ENCODE results near the gene GOLGA2. TPM values are rescaled to one million over a fixed set of nuclear protein-coding genes. Genes with fewer than 3 reads are reported as not detected.

Gene GOLGA2
- total RNA-seq, 1 experiment from 2014 or later = 51.0 TPM

DNA sequence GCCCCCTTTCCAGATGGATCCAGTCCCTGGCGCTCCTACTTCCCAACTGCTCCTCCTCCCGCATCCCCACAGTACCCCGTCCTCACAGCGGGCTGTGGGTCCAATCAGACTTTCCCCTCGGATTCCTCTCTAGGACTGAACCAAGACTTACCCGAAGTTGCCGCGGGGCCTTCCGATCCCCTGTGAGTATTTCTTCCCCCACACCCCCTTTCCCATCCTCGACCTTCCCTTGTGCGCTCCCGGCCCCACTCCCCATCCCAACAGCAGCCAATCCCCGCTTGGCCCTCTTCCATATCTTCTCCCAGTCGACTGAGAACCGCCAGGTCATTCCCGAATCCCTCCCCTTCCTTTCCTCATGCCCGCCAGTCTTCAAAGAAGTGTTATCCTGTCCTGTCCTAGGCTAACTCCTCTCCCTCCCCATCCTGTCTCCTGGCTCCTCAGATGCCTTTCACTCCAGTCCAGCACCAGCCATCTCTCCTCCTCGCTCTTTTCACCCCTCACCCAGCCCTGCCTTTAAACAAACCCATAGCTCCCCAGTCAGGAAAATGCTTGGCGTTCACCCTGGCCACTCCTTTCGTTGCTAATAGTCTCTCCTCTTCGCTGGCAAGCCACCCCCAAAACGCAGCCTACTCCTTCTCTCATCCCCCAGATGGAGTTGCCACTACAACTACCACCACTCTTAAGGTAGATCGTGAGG is 915 bp upstream of the GOLGA2 start:
- DNase-seq = peak; percentile 63
- Mint-ChIP-seq H3K27ac (peak overlapping the region; percentile 94 to 98 (median 97)), H3K36me3 (ENCODE audit: insufficient read depth in 1 of 3, low read depth in 3 of 3) (peaks cover 3 to 23% (median 12%) of the 10 kb centered on the region in 3 experiments; a peak in 5 of 7 replicates), H3K4me3 (peak overlapping the region; percentile 88 to 97), H3K4me1 (peaks cover 10 to 16% of the 10 kb centered on the region in 2 experiments), H3K27me3 (ENCODE audit: low read depth) (no peaks in the 10 kb centered on the region; the same call in 1 of the 2 replicates), H3K9me3 (peaks cover 0 to 4% of the 10 kb centered on the region in 2 experiments; a peak in 1 of 5 replicates)
- Histone ChIP-seq H3K79me2 (ENCODE audit: insufficient read depth, low read length) (no peaks in the 10 kb centered on the region), H3K14ac (ENCODE audit: insufficient read depth, low read length) (no peak overlapping the region; the same call in none of the 2 replicates), H3K27ac (ENCODE audit: insufficient read length, low read depth, low read length) (no peak overlapping the region), H3K79me1 (ENCODE audit: insufficient read depth, low read depth, low read length, poor library complexity, severe bottlenecking) (no peaks in the 10 kb centered on the region), H3K4me2 (ENCODE audit: insufficient read depth, insufficient read length, low read length) (peak overlapping the region; percentile 63), H3K18ac (ENCODE audit: insufficient read length, low read depth, low read length) (peak overlapping the region; percentile 12), H2BK15ac (ENCODE audit: low read depth, low read length) (no peak overlapping the region), H4K5ac (ENCODE audit: insufficient read length, low read depth, low read length) (no peak overlapping the region), H2BK5ac (ENCODE audit: insufficient read length, low read length) (no peak overlapping the region), H2BK12ac (ENCODE audit: insufficient read length, low read depth, low read length) (no peak overlapping the region), H3T11ph (ENCODE audit: low read length) (no peak overlapping the region), H2AK5ac (ENCODE audit: insufficient read length, low read length) (no peak overlapping the region), H2AFZ (ENCODE audit: low read length) (no peak overlapping the region), H3K9ac (ENCODE audit: extremely low read depth, insufficient read length, low read length) (peak overlapping the region; percentile 61), H2BK20ac (ENCODE audit: low read depth, low read length, poor library complexity, severe bottlenecking) (no peak overlapping the region), H3K9me3 (ENCODE audit: control insufficient read depth, low read depth, low read length) (no peaks in the 10 kb centered on the region), H3K56ac (ENCODE audit: insufficient read length, low read depth, low read length) (no peak overlapping the region), H4K20me1 (ENCODE audit: control insufficient read depth, insufficient read depth, insufficient read length) (no peaks in the 10 kb centered on the region), H3K27me3 (ENCODE audit: insufficient read depth, low read length) (no peaks in the 10 kb centered on the region), H2BK120ac (ENCODE audit: low read depth, low read length, poor library complexity, severe bottlenecking) (no peak overlapping the region), H3K23ac (ENCODE audit: insufficient read length, low read depth, low read length) (no peak overlapping the region), H3K4me1 (ENCODE audit: insufficient read depth, low read length) (no peaks in the 10 kb centered on the region; the same call in 1 of the 2 replicates), H4K8ac (replicated peaks; ENCODE audit: insufficient read length, low read depth, low read length) (no peak overlapping the region), H3K4ac (ENCODE audit: low read depth, low read length) (no peak overlapping the region), H3K23me2 (ENCODE audit: insufficient read length, low read depth, low read length, poor library complexity, severe bottlenecking) (peaks cover 13% of the 10 kb centered on the region), H4K91ac (ENCODE audit: insufficient read length, low read depth, low read length) (no peak overlapping the region)
- TF ChIP-seq, protein P1, sequence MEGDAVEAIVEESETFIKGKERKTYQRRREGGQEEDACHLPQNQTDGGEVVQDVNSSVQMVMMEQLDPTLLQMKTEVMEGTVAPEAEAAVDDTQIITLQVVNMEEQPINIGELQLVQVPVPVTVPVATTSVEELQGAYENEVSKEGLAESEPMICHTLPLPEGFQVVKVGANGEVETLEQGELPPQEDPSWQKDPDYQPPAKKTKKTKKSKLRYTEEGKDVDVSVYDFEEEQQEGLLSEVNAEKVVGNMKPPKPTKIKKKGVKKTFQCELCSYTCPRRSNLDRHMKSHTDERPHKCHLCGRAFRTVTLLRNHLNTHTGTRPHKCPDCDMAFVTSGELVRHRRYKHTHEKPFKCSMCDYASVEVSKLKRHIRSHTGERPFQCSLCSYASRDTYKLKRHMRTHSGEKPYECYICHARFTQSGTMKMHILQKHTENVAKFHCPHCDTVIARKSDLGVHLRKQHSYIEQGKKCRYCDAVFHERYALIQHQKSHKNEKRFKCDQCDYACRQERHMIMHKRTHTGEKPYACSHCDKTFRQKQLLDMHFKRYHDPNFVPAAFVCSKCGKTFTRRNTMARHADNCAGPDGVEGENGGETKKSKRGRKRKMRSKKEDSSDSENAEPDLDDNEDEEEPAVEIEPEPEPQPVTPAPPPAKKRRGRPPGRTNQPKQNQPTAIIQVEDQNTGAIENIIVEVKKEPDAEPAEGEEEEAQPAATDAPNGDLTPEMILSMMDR (conservative IDR thresholded peaks at IDR 0.05) = no peak
- WGBS (ENCODE audit: extremely low coverage, insufficient read length, low lambda C conversion rate) = no CpG with 5 or more reads among the region's 23 CpGs
